Chondrocyte (in vitro differentiated cells): ENCODE measurements around the gene LGALS8. TPM values are rescaled to one million over a fixed set of nuclear protein-coding genes. Genes with fewer than 3 reads are reported as not detected.

Source experiments
- DNase-seq: peaks from one replicate; pipeline ENCODE4 v3.0.0; 2021; ENCODE audit warnings: mixed read lengths, low spot score
- H3K27ac Mint-ChIP-seq: one replicate; pipeline ENCODE4 v1.8.0; 2021; ENCODE audit warnings: mild to moderate bottlenecking, moderate library complexity, mixed read lengths; ENCODE audit not compliant: unreplicated experiment
- H3K27me3 Mint-ChIP-seq: 2 replicates; pipeline ENCODE4 v1.8.0; 2021; ENCODE audit warnings: low read depth, mixed read lengths
- H3K36me3 Mint-ChIP-seq: 2 replicates; pipeline ENCODE4 v1.8.0; 2021; ENCODE audit warnings: low read depth, mixed read lengths
- H3K4me1 Mint-ChIP-seq: 2 replicates; pipeline ENCODE4 v1.8.0; 2021; ENCODE audit warnings: low read depth, mild to moderate bottlenecking, mixed read lengths
- H3K4me3 Mint-ChIP-seq: one replicate; pipeline ENCODE4 v1.8.0; 2021; ENCODE audit warnings: mild to moderate bottlenecking, moderate library complexity, mixed read lengths; ENCODE audit not compliant: unreplicated experiment
- H3K9me3 Mint-ChIP-seq: 2 replicates; pipeline ENCODE4 v1.8.0; 2021; ENCODE audit warnings: low read depth, mixed read lengths
- CTCF ChIP-seq: fragments of 200-600 bp; sonication (generic); IDR thresholded peaks from 2 replicates; pipeline ENCODE4 v1.5.0; 2021; ENCODE audit warnings: antibody characterized with exemption, mild to moderate bottlenecking, moderate library complexity
- total RNA-seq: library from RNA; stranded (reverse); gene quantifications from 3 replicates; pipeline ENCODE4 v1.2.1, GENCODE V29; 2021

LGALS8 gene
- total RNA-seq, 1 donor from 2014 or later: 37.8 TPM

GRCh38 chr1:236589531-236589930 is 65.7 kb downstream of the LGALS8 start:
- H3K9me3 Mint-ChIP-seq: no peaks in the 10 kb centered on the region
- no peak for DNase-seq
- TF ChIP-seq CTCF: no peak
- no peaks in the 10 kb centered on the region for H3K4me1 Mint-ChIP-seq
- H3K36me3 Mint-ChIP-seq: peaks cover 32% of the 10 kb centered on the region
- H3K27me3 Mint-ChIP-seq: no peaks in the 10 kb centered on the region
- no peak overlapping the region for H3K4me3 Mint-ChIP-seq
- no peak overlapping the region for H3K27ac Mint-ChIP-seq

- Mint-ChIP-seq H3K27ac (no peak overlapping the region), H3K36me3 (peaks cover 29% of the 10 kb centered on the region), H3K4me3 (no peak overlapping the region), H3K4me1 (no peaks in the 10 kb centered on the region), H3K27me3 (no peaks in the 10 kb centered on the region), H3K9me3 (no peaks in the 10 kb centered on the region)
- DNase-seq: no peak
- no peak for TF ChIP-seq CTCF
Observed at GRCh38 chr1:236590553-236591150, 66.9 kb downstream of the LGALS8 start.

- DNase-seq: no peak
- no peak for TF ChIP-seq CTCF
- H3K27me3 Mint-ChIP-seq: no peaks in the 10 kb centered on the region
- no peak overlapping the region for H3K27ac Mint-ChIP-seq
- no peak overlapping the region for H3K4me3 Mint-ChIP-seq
- peaks cover 17% of the 10 kb centered on the region for H3K4me1 Mint-ChIP-seq
- peaks cover 6% of the 10 kb centered on the region for H3K36me3 Mint-ChIP-seq
- H3K9me3 Mint-ChIP-seq: no peaks in the 10 kb centered on the region
Observed at GRCh38 chr1:236602171-236602570, 78.4 kb downstream of the LGALS8 start.

Other genes starting within 250 kb of the LGALS8 start
- gene ERO1B, start 242.0 kb upstream of the LGALS8 start, total RNA-seq: 2.4 to 3.3 TPM (median 3.1 TPM) in 3 replicates
- 0.18 to 0.40 TPM in 2 of 3 replicates, not detected in the other for gene EDARADD, start 129.7 kb upstream of the LGALS8 start, total RNA-seq
- gene HEATR1, start 80.5 kb downstream of the LGALS8 start, total RNA-seq: 21.5 to 41.3 TPM (median 23.2 TPM) in 3 replicates
- 0.28 to 0.47 TPM in 2 of 3 replicates, not detected in the other for gene ACTN2, start 162.5 kb downstream of the LGALS8 start, total RNA-seq